Fibroblast of skin of abdomen (primary cell): ENCODE results near the gene INKA2.

Experiments
- DNase-seq: peaks from one replicate; pipeline ENCODE4 v3.0.0-alpha.2; 2013

Gene INKA2

DNA sequence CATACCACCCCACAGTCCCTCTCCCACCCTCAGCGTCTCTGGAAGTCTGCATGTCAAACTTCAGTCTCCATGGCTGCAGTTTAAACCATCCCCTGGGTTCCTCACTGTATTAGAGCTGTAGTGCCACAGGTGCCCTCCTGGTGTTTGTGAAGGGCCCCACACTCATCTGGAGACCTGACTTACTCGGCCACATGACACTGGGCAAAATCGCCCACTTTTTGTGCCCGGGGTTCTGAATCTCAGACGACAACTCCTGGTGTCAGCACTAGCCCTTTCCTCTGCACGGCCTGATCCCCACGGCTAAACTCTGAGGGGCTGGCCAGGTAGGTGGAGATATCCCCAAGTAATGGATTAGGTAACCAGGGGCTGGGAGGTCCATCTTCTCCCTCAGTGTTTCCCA, 6.5 kb downstream of the INKA2 start:
- DNase-seq = no peak

DNA sequence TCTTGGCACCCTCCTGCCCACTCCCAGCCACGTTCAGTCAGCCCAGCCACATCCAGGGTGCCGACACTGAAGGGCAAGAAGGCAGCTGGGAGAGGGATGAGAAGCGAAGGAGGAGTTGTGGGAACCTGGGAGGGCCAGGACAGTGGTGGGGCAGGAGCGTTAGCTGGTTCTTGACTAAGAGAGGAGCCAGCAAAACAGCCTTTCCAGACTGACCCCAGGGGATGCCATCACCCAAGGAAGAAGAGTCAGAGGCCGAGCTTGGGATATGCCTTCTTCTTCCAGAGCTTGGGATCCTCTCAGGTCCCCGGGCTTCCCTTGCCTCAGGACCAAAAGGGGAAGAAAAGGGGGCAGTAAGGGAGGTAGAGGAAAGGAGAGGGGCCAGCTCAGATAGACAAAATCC, 7.2 kb downstream of the INKA2 start:
- DNase-seq = no peak

- no peak for DNase-seq
These were observed 8.5 kb downstream of the INKA2 start for GRCh38 chr1:111730706-111731105.

GRCh38 chr1:111729946-111730681, 9.1 kb downstream of the INKA2 start:
- DNase-seq = peak; percentile 27

GRCh38 chr1:111729271-111729921, 9.8 kb downstream of the INKA2 start:
- DNase-seq = no peak

- DNase-seq = no peak
These were observed 12.1 kb downstream of the INKA2 start for GRCh38 chr1:111727056-111727455.

DNA sequence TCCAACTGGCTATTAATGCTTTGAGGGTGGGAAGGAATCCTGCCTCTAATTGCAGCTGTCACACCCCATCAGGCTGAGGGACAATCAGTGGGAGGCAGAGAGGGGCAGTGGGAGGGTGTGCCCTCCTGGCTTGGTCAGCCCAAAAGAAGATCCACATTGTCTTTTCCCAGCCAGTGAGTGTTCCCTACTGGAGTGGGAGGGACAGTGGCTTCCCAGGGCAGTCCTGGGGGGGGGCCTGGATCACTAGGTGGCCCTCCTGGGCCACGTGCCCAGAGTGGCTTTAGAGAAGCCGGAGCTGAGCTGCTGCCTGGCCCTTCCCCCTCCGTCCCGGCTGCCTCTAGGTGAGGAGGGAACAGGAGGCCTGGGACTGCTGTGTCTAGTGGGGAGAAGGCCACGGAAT, 14.0 kb downstream of the INKA2 start:
- no peak for DNase-seq

DNA sequence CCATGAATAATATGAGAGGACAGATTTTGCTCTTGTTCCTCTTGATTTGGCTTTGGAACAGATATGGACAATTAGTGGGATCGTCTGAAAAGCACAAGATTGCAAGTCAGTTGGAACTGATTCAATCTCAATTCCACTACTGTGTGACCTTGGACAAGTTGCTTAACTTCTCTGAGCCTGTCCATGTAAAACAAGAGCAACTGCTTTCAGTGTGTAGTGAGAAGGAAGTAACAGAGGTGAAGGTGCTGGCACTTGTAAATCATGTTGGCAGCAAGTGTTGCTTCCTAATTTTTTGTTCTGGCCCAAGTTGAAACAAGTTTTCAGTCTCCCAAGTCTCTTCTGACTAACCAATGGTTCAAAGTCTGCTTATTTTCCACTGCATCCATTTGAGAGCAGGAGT, 15.3 kb downstream of the INKA2 start:
- no peak for DNase-seq

DNA sequence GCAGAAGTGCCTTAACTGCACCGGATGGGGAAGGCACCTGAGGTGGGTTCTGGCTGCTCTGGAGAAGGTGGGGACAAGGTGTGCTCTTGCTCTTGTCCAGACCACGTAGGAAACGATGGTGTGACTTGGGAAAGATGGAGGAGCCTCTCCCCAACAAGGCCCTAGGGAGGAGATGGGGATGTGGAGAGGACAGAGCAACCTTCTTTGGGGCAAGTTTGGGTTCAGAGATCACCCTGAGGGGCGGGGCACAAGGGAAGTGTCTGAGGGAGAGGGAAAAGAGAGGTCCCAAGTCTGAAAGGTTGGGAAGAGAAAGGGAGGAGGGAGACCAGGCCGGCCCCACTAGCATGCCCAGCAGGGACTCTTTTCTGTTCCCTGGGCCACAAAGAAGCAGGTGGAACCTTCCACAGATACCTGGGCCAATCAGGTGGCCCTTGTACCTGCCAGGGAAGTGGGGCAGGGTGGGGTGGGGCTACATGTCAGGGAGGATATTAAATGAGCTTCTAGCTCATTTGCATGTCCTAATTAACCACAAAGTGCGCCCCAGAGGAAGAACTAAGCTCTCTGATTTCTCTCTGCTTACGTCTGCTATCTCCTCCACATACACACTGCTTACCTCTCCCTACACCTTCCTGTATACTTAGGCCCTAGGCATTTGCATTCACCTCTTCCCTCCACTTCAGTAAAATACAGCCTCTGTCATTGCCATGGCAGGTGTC, 15.9 kb downstream of the INKA2 start:
- no peak for DNase-seq

DNA sequence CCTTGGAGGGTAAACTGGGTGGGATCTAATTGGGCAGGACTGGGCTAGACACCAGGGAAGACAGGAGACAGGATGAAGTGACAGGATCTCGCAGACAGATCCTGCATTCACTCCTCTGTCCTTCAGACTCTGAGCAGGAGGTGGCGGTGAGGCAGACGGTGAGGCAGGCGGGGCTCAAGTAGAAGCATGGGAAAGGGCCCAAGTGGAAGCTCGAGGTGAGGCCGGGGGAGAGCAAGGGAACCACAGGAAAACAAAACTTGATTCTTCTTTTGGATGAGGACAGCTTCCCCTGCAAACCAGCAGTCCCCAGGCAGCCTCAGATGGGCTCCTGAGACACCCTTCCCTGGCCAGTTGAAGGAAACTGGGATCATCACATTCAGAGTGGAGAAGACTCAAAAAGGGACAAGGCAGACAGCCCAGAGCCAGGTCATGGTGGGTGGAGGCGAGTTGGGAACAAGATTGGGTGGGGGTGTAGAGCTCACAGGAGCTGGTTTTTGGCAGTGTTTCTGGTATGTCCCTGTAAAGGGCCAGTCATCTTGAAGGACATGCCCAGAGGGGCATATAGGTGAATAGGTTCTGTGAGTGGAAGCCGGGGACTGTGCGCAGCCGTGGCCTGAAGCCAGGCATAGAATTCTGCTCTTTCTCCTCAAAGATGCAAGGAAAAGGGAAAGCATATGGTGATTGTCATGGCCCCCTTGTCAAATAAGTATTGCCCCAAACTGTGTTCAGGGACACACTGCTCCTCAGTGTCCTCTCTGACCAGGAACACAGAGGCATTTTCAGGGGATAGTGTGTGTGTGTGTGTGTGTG, 18.0 kb downstream of the INKA2 start:
- DNase-seq = no peak

GRCh38 chr1:111720274-111720976, 18.8 kb downstream of the INKA2 start:
- no peak for DNase-seq

DNA sequence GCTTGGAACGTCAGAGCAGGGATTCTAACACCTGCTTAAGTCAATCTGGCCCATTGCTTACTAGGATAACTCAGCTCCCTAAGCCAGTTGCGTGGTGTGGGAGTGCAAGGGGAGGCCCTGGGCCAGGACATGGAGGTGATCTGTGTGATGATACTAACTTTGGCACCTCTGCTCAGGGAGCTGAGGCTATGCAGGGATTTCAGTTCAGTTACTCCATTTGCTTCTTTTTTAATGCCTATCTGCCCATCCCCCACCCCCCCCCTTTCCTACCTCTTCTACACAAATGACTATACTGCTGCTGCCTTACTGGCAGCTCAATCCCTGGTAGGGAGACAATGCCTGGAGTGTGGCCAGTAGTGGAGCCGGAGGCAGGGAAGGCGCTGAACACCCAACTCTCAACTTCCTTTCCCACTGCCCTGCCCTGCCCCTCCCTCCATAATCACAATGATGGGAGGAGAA, 19.5 kb downstream of the INKA2 start:
- no peak for DNase-seq

DNA sequence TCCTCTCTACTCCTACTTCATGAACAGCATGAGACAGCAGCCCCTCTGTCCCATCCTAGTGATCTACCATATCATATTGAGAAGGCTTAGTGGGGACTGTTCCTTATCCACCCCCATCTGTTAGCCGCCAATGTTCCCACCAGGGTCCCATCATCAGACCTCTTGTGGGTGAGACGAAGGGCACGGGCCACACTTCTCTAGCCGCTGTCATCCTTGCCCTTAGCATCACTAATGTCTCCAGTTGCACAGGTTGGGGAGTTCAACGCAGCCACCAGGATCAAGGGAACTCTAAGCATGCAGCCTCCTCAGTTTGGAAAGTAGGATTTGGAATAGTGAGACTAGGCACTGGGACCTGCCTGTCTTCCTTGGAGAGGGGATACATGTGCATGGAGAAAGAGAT, 20.1 kb downstream of the INKA2 start:
- no peak for DNase-seq

DNA sequence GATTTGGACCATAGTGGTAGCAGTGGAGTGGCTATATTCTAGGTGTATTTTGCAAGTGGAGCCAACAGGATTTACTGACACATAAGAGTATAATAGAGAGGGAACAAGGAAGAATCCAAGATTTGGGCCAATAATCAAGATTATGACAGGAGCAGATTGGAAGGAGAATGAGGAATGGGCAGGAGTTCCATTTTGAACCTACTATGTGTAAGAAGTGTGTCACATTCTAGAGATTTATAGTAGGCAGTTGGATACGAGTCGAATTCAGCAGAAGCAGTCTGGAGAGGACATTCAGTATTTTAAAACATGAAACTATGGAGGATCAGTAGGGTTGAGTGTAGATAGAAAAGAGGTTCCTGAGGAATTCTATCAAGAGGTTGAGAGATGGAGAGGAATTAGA, 21.7 kb downstream of the INKA2 start:
- DNase-seq = no peak

DNA sequence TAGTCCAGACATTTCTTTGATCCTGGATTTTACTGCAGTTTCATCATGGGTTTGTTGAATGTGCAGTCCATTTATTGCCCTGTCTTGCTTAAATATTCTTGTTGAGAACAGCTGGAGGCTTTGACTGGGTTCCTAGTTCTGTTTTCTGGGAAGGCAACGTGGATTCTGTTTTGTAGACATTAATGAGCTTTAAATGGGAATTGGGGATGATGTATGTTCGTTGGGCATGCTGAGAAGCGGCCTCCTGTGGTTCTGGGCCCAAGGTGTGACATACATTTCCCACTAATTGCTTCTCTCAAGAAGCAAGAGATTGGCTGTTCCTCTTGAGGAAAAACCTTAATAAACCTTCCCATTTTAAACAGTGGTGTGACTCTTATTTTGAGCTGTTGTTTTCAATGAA, 22.9 kb downstream of the INKA2 start:
- no peak for DNase-seq

DNA sequence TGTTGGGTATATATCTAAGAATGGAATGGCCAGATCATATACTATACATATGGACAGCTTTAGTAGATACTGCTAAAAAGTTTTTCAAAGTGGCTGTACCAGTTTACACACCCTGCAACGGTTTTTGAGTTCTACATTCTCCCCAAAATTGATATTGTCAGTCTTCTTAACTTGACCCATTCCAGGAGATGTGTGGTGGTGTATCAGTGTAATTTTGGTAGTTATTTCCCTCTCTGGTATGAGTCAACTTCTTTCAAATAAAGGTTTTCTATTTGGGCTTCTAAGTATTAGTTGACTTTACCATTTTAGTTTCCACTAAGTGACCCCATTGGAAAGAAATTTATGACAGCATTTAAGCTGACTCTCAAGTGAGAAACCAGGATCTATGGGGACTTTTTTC, 29.2 kb downstream of the INKA2 start:
- DNase-seq = no peak

GRCh38 chr1:111707906-111708305, 31.3 kb downstream of the INKA2 start:
- no peak for DNase-seq

- no peak for DNase-seq
These were observed 32.3 kb downstream of the INKA2 start for GRCh38 chr1:111706921-111707320.

DNA sequence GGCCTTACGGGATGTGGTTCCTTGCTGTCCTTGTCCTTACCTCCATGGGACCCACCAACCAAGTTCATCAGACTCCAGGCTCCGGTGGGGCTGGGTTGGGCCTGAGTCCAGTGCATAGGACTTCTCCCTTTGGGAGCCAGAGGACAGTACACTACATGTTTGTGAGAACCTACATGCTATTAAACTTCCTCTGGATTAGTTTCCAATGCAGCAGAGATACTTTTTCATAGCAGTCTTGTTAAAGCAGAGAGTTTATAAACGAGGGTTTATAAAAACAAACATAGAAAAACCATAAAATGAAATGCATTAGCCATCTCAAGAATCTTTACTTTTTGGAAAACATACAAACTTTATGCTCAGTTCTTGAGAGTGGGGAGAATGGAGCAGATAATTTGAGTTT, 33.4 kb downstream of the INKA2 start:
- no peak for DNase-seq

- no peak for DNase-seq
These were observed 34.4 kb downstream of the INKA2 start for GRCh38 chr1:111704776-111705175.

- no peak for DNase-seq
These were observed 35.0 kb downstream of the INKA2 start for GRCh38 chr1:111704240-111704639.

DNA sequence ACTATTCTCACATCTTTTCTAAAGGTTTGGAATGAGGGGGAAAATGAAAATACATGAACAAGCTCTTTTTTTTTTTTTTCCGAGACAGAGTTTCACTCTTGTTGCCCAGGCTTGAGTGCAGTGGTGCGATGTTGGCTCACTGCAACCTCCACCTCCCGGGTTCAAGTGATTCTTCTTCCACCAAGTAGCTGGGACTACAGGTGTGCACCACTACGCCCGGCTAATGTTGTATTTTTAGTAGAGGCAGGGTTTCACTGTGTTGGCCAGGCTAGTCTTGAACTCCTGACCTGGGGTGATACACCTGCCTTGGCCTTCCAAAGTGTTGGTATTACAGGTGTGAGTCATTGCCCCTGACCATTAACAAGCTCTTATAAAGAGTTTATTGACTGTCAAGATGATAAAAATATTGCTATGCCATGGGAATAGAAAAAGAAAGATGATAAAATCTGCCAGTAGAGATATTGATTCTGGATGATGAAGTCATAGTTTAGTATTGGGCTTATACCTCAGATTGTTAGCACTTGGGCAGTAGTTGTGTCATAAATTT, 36.6 kb downstream of the INKA2 start:
- no peak for DNase-seq
